IPS-15b (cell line): Measurements from ENCODE around the gene NOLC1.

Experiments used
- H3K27me3 ChIP-seq: one replicate; pipeline ENCODE4 v1.6.1; 2013; ENCODE audit warnings: low read length; ENCODE audit not compliant: control insufficient read depth, insufficient read depth
- H3K36me3 ChIP-seq: one replicate; pipeline ENCODE4 v1.6.1; 2013; ENCODE audit warnings: low read length; ENCODE audit not compliant: control insufficient read depth, insufficient read depth
- H3K4me1 ChIP-seq: one replicate; pipeline ENCODE4 v1.6.1; 2013; ENCODE audit warnings: mild to moderate bottlenecking, low read length; ENCODE audit not compliant: control insufficient read depth, insufficient read depth
- H3K4me3 ChIP-seq: one replicate; pipeline ENCODE4 v1.5.1; 2013; ENCODE audit warnings: low read depth, low read length
- H3K9ac ChIP-seq: one replicate; pipeline ENCODE4 v1.6.1; 2013; ENCODE audit warnings: low read depth, mild to moderate bottlenecking, low read length
- H3K9me3 ChIP-seq: one replicate; pipeline ENCODE4 v1.6.1; 2013; ENCODE audit warnings: mild to moderate bottlenecking, low read length; ENCODE audit not compliant: control insufficient read depth, insufficient read depth

NOLC1 gene

GRCh38 chr10:102151774-102152544 is at the start of gene NOLC1:
Gene NOLC1, plus strand, starts transcription at chr10:102152389. Its CDS starts 22 bp downstream, at chr10:102152411.
- Histone ChIP-seq H3K4me1 (peaks cover 5% of the 10 kb centered on the region), H3K9ac (peak within 1 kb of the TSS; percentile 100), H3K4me3 (peak within 1 kb of the TSS; percentile 99), H3K9me3 (no peaks in the 10 kb centered on the region), H3K36me3 (peaks cover 46% of the 10 kb centered on the region), H3K27me3 (no peaks in the 10 kb centered on the region)

- Histone ChIP-seq H3K9me3 (no peaks in the 10 kb centered on the region), H3K27me3 (no peaks in the 10 kb centered on the region), H3K4me3 (no peak overlapping the region), H3K9ac (no peak overlapping the region), H3K4me1 (no peaks in the 10 kb centered on the region), H3K36me3 (peaks cover 12% of the 10 kb centered on the region)
Measured at GRCh38 chr10:102102421-102102820, 49.8 kb upstream of the NOLC1 start.

GRCh38 chr10:102106998-102107397 is 45.2 kb upstream of the NOLC1 start:
- Histone ChIP-seq H3K9ac (no peak overlapping the region), H3K9me3 (no peaks in the 10 kb centered on the region), H3K36me3 (peaks cover 53% of the 10 kb centered on the region), H3K27me3 (no peaks in the 10 kb centered on the region), H3K4me3 (no peak overlapping the region), H3K4me1 (peaks cover 1% of the 10 kb centered on the region)

- Histone ChIP-seq H3K4me3 (no peak overlapping the region), H3K4me1 (peaks cover 17% of the 10 kb centered on the region), H3K27me3 (no peaks in the 10 kb centered on the region), H3K36me3 (peaks cover 53% of the 10 kb centered on the region), H3K9ac (no peak overlapping the region), H3K9me3 (no peaks in the 10 kb centered on the region)
Measured at GRCh38 chr10:102109166-102110116, 42.7 kb upstream of the NOLC1 start.

- Histone ChIP-seq H3K4me1 (peaks cover 24% of the 10 kb centered on the region), H3K4me3 (no peak overlapping the region), H3K27me3 (no peaks in the 10 kb centered on the region), H3K9ac (no peak overlapping the region), H3K9me3 (no peaks in the 10 kb centered on the region), H3K36me3 (peaks cover 47% of the 10 kb centered on the region)
Measured at GRCh38 chr10:102111276-102111675, 40.9 kb upstream of the NOLC1 start.

- Histone ChIP-seq H3K4me1 (peaks cover 34% of the 10 kb centered on the region), H3K9me3 (no peaks in the 10 kb centered on the region), H3K27me3 (no peaks in the 10 kb centered on the region), H3K9ac (no peak overlapping the region), H3K36me3 (peaks cover 40% of the 10 kb centered on the region), H3K4me3 (peak overlapping the region; percentile 71)
Measured at GRCh38 chr10:102112210-102112817, 39.9 kb upstream of the NOLC1 start.

- Histone ChIP-seq H3K9ac (peak overlapping the region; percentile 54), H3K36me3 (peaks cover 31% of the 10 kb centered on the region), H3K4me3 (peak overlapping the region; percentile 71), H3K9me3 (no peaks in the 10 kb centered on the region), H3K4me1 (peaks cover 43% of the 10 kb centered on the region), H3K27me3 (no peaks in the 10 kb centered on the region)
Measured at GRCh38 chr10:102113261-102113955, 38.8 kb upstream of the NOLC1 start.

GRCh38 chr10:102113956-102114857 is 38.0 kb upstream of the NOLC1 start:
- peak overlapping the region; percentile 71 for H3K4me3 ChIP-seq
- peaks cover 23% of the 10 kb centered on the region for H3K36me3 ChIP-seq
- H3K27me3 ChIP-seq, result no peaks in the 10 kb centered on the region
- H3K4me1 ChIP-seq, result peaks cover 47% of the 10 kb centered on the region
- peak overlapping the region; percentile 87 for H3K9ac ChIP-seq
- H3K9me3 ChIP-seq, result no peaks in the 10 kb centered on the region

GRCh38 chr10:102114861-102115618 is 37.1 kb upstream of the NOLC1 start:
- Histone ChIP-seq H3K27me3 (no peaks in the 10 kb centered on the region), H3K4me1 (peaks cover 47% of the 10 kb centered on the region), H3K4me3 (peak overlapping the region; percentile 71), H3K9me3 (no peaks in the 10 kb centered on the region), H3K36me3 (peaks cover 15% of the 10 kb centered on the region), H3K9ac (no peak overlapping the region)

GRCh38 chr10:102115775-102116174 is 36.4 kb upstream of the NOLC1 start:
- Histone ChIP-seq H3K9me3 (no peaks in the 10 kb centered on the region), H3K9ac (no peak overlapping the region), H3K27me3 (no peaks in the 10 kb centered on the region), H3K36me3 (peaks cover 7% of the 10 kb centered on the region), H3K4me1 (peaks cover 47% of the 10 kb centered on the region), H3K4me3 (peak overlapping the region; percentile 71)
